A673 (cell line): Measurements from ENCODE around the gene FAM163A. TPM values are rescaled to one million over a fixed set of nuclear protein-coding genes. Genes with fewer than 3 reads are reported as not detected.

Experiments used
- BruUV-seq: library from RNA; stranded (reverse); fragments of 400-500 nt; replicated peaks from 2 replicates; lab custom pipeline; 2021; lab: Mats Ljungman, UMichigan
- CTCF ChIA-PET: fragments of 300-600 bp; sonication (Branson Sonifier 250); formaldehyde crosslinking; loops from one replicate; lab custom pipeline; 2022; ENCODE audit warnings: antibody characterized with exemption; lab: Charles Lee
- POLR2A ChIA-PET: fragments of 300-600 bp; sonication (Branson Sonifier 250); formaldehyde crosslinking; loops from one replicate; lab custom pipeline; 2022; ENCODE audit warnings: antibody characterized with exemption; ENCODE audit not compliant: low non-redundant PET; lab: Charles Lee
- DNase-seq: peaks from one replicate; pipeline ENCODE4 v3.0.0-alpha.2; 2015; ENCODE audit warnings: low spot score
- H3K27ac ChIP-seq: fragments of 200-600 bp; sonication (generic); 2 replicates; pipeline ENCODE4 v1.5.1; 2016; ENCODE audit warnings: mixed run types, low read depth, mild to moderate bottlenecking, mixed read lengths, antibody characterized with exemption, low read length; ENCODE audit not compliant: poor library complexity, severe bottlenecking
- H3K27me3 ChIP-seq: fragments of 200-600 bp; sonication (generic); replicated peaks from 2 replicates; pipeline ENCODE4 v1.6.1; 2017; ENCODE audit warnings: mixed run types, low read depth, mild to moderate bottlenecking, mixed read lengths, antibody characterized with exemption, low read length; ENCODE audit not compliant: insufficient read depth, poor library complexity
- H3K36me3 ChIP-seq: fragments of 200-600 bp; sonication (generic); 2 replicates; pipeline ENCODE4 v1.6.1; 2016; ENCODE audit warnings: mixed run types, mild to moderate bottlenecking, mixed read lengths, antibody characterized with exemption, low read length; ENCODE audit not compliant: insufficient read depth, poor library complexity, severe bottlenecking
- H3K4me1 ChIP-seq: fragments of 200-600 bp; sonication (generic); 2 replicates; pipeline ENCODE4 v1.6.1; 2017; ENCODE audit warnings: mixed run types, mild to moderate bottlenecking, mixed read lengths, antibody characterized with exemption, low read length; ENCODE audit not compliant: insufficient read depth, poor library complexity, severe bottlenecking
- H3K4me3 ChIP-seq: fragments of 200-600 bp; sonication (generic); 2 replicates; pipeline ENCODE4 v1.5.1; 2016; ENCODE audit warnings: low read depth, mixed run types, mild to moderate bottlenecking, mixed read lengths, low read length; ENCODE audit not compliant: poor library complexity, severe bottlenecking
- H3K9me3 ChIP-seq: fragments of 200-600 bp; sonication (generic); 2 replicates; pipeline ENCODE4 v1.6.1; 2016; ENCODE audit warnings: mixed run types, low read depth, mild to moderate bottlenecking, mixed read lengths, antibody characterized with exemption, low read length; ENCODE audit not compliant: poor library complexity, severe bottlenecking
- EZH2 ChIP-seq: fragments of 200-600 bp; sonication (generic); IDR thresholded peaks from 2 replicates; pipeline ENCODE4 v1.6.1; 2017; ENCODE audit warnings: borderline replicate concordance, low read depth, mild to moderate bottlenecking, mixed read lengths, antibody characterized with exemption, low read length; ENCODE audit not compliant: poor library complexity, severe bottlenecking
- intact Hi-C: fragments of 100-400 bp; cut with micrococcal nuclease; formaldehyde crosslinking; loops from one replicate; pipeline ENCODE4 v1.10.0; 2022; ENCODE audit not compliant: unreplicated experiment
- total RNA-seq: library from RNA; stranded (reverse); gene quantifications from 2 replicates; pipeline ENCODE4 v1.2.3, GENCODE V29; 2021
- TF ChIP-seq, protein P1 (sequence below): fragments of 300-800, 200-600 bp; sonication (generic); conservative IDR thresholded peaks from 2 replicates; pipeline ENCODE4 v1.5.1; 2017; ENCODE audit warnings: low read depth, mild to moderate bottlenecking, antibody characterized with exemption, low read length, moderate library complexity, mixed read lengths

FAM163A gene
- total RNA-seq, 1 experiment from 2014 or later = not detected

GRCh38 chr1:179818260-179818659 is 75.2 kb downstream of the FAM163A start:
- Histone ChIP-seq H3K4me3 (no peak overlapping the region), H3K27me3 (peaks cover under 1% of the 10 kb centered on the region), H3K36me3 (no peaks in the 10 kb centered on the region), H3K27ac (no peak overlapping the region), H3K4me1 (no peaks in the 10 kb centered on the region), H3K9me3 (no peaks in the 10 kb centered on the region)
- TF ChIP-seq, protein P1, sequence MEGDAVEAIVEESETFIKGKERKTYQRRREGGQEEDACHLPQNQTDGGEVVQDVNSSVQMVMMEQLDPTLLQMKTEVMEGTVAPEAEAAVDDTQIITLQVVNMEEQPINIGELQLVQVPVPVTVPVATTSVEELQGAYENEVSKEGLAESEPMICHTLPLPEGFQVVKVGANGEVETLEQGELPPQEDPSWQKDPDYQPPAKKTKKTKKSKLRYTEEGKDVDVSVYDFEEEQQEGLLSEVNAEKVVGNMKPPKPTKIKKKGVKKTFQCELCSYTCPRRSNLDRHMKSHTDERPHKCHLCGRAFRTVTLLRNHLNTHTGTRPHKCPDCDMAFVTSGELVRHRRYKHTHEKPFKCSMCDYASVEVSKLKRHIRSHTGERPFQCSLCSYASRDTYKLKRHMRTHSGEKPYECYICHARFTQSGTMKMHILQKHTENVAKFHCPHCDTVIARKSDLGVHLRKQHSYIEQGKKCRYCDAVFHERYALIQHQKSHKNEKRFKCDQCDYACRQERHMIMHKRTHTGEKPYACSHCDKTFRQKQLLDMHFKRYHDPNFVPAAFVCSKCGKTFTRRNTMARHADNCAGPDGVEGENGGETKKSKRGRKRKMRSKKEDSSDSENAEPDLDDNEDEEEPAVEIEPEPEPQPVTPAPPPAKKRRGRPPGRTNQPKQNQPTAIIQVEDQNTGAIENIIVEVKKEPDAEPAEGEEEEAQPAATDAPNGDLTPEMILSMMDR = no peak
- no peak for TF ChIP-seq EZH2
- BruUV-seq = no TSS peak
- no peak for DNase-seq
- ChIA-PET POLR2A (no interaction called here), CTCF (interaction anchor here (1.2 kb wide), 1 partner anchor 9 kb away, joined by 4 read pairs; no protein-coding TSS in a partner anchor)
- intact Hi-C loops = loop anchor here (10.0 kb wide), 1 partner anchor 233 kb away; no protein-coding TSS in a partner anchor

DNA sequence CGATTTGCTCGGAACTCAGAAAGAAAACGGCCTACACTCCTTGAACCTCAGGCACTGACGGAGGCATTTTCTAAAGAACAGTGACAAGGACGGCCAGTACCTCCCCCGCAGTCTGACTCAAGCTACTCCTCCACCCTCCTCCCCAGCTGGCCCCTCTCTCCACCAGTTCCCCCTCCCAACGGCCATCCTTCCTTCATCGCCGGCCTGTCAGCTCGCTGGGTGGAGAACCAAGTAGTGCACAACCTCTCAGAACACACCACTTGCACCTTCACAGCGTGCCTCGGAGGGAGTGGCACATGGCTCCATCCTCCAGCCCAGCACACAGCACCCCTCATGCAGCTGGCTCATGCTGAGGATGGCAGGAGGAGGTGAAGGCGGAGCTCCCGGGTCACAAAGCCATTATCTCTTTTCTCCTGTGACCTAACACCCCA is 75.7 kb downstream of the FAM163A start:
- Histone ChIP-seq H3K27ac (no peak overlapping the region), H3K27me3 (no peaks in the 10 kb centered on the region), H3K36me3 (no peaks in the 10 kb centered on the region), H3K4me3 (no peak overlapping the region), H3K9me3 (no peaks in the 10 kb centered on the region), H3K4me1 (no peaks in the 10 kb centered on the region)
- no peak for DNase-seq
- ChIA-PET CTCF (no interaction called here), POLR2A (no interaction called here)
- no TSS peak for BruUV-seq
- TF ChIP-seq, protein P1 = no peak
- no peak for TF ChIP-seq EZH2
- intact Hi-C loops = loop anchor here (10.0 kb wide), 1 partner anchor 234 kb away; no protein-coding TSS in a partner anchor

GRCh38 chr1:179820226-179820970 is 77.3 kb downstream of the FAM163A start:
- ChIA-PET POLR2A (no interaction called here), CTCF (interaction anchor here (1.0 kb wide), 1 partner anchor 10 kb away, joined by 3 read pairs; no protein-coding TSS in a partner anchor)
- intact Hi-C loops = no loop called here
- no peak overlapping the region for H3K4me3 ChIP-seq
- no TSS peak for BruUV-seq
- no peaks in the 10 kb centered on the region for H3K36me3 ChIP-seq
- H3K27ac ChIP-seq = no peak overlapping the region
- no peak for DNase-seq
- H3K9me3 ChIP-seq = no peaks in the 10 kb centered on the region
- no peaks in the 10 kb centered on the region for H3K4me1 ChIP-seq
- H3K27me3 ChIP-seq = no peaks in the 10 kb centered on the region
- TF ChIP-seq, protein P1 = no peak
- no peak for TF ChIP-seq EZH2
